HG02678 (cell line): ENCODE results near the gene SLC44A1.

Experiments used
- ATAC-seq: cut with Tn5 transposase; IDR thresholded peaks from one replicate; pipeline ENCODE4 v1.9.1; 2021; ENCODE audit warnings: mild to moderate bottlenecking, moderate library complexity; ENCODE audit not compliant: unreplicated experiment

The SLC44A1 gene

DNA sequence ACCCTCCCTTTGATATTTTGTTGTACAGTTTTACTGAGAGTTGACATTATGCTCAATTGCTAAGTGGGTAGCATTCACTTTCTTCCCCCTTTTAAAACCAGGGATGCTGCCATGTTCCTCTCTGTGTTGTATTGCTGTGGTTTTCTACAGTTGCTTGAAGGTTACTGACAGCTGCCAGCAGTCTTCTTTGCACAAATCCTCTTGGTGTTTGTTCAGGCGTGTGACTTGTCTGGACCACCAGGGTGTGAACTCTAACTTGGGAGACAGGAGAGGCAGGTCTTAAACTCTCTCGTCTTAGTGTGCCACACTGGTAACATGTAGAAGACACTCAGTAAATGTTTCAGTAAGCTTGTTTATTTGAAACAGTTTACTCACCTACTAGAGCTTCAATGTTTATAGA lies 25.1 kb downstream of the SLC44A1 start:
- ATAC-seq = no peak

DNA sequence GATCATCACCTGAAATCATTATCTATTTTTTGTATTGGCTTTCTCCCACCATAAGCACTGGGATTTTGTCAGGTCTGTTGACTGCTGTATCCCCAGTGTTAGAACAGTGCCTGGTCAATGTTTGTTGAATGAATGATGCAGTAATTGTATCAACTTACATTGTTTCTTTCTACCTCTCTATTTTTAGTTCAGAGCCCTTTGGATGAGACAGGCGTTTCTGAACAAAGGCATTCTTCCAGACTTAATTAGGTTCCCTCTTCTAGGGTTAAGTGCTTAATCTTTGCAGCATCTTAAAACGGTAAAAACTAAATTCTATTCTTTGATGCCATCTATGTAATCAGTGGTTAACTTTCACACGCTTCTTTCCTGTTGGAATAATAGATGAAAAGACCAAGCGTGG lies 26.3 kb downstream of the SLC44A1 start:
- no peak for ATAC-seq

DNA sequence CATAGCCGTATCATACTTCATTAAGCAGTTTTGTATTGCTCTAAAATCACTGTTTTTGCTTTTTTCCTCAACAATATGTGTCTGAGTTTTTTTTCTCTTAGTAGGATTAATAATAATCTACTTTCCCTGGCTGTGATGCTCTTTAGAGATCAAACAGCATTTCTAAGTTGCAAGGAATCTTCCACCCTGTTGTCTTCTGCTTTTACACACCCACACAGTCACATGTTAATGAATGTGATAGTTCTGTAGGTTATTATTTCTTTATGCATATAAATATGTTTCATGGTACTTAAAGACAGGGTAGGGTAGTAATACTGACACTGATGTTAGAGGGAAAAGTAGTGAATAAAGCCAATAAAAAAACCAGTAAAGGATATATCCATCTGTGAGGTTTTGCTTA lies 29.3 kb downstream of the SLC44A1 start:
- no peak for ATAC-seq

DNA sequence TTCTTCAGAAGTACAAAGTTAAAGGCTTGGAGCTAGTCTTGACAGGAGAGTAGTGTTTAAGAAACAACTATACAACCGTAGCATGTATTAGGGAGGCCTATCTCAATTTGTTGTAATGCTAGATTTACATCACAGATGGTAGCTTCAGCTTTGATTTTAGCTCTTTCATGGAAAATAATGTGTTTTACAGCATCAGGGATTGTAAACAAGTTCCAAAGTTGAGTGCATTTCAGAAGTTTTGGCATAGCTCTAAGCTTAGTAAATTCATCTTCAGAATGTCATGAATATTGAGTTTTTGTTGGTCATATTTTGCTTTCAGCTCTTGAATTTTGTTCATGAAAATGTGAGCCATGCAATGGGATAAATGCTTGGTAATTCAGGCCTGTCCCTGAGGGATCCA lies 30.7 kb downstream of the SLC44A1 start:
- no peak for ATAC-seq

DNA sequence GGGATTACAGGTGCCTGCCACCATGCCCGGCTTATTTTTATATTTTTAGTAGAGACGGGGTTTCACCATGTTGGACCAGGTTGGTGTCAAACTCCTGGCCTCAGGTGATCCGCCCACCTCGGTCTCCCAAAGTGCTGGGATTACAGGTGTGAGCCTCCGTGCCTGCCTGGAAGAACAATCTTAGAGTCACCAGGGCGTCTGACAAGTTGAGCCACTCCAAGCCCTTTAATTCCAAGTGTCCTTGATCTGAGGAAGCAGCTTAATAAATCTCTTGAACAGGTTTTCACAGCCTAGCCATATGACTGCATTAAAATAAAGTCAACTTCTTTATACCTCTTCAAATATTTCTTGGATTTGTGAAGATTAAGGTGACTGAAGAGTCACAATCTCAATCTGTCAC lies 31.5 kb downstream of the SLC44A1 start:
- ATAC-seq = no peak

GRCh38 chr9:105278751-105279150 lies 34.3 kb downstream of the SLC44A1 start:
- ATAC-seq = no peak

DNA sequence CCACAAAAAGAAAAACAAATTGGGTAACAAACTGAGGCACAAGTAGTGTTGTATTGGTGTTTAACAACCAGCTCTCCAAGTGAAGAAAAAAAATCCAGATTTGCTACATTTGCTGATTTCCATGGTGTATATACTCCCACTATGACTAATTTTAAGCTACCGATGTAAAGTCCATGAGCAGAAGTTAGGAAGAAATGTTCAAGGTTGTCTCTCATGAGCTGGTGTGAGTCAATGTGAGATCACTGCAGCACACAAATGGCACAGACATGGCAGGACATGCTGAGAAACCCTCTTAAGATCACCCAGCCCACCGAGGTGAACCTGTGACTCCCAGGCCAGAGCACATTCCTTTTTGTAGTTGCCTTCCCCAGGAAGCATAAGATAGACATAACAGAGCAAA lies 36.2 kb downstream of the SLC44A1 start:
- ATAC-seq = no peak

GRCh38 chr9:105281272-105281671 lies 36.8 kb downstream of the SLC44A1 start:
- ATAC-seq = no peak

DNA sequence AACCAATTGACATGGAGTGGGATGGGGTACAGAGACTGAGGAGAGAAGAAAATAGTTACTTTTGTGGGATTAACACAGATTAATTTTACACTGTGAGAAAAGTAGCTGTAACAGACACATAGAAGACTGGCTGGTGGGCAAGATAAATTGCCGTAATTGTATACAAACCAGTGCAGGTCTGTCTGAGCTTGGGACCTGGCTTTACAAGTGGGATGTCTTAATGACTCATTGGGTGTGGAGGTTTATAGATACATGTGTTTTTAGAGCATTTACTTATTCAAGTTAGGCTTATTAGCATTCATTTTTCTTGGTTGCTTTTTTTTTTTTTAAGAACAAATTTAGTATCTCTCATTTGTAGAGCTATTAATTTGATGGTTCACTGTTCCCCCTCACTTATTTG lies 37.5 kb downstream of the SLC44A1 start:
- no peak for ATAC-seq

GRCh38 chr9:105282870-105283621 lies 38.6 kb downstream of the SLC44A1 start:
- no peak for ATAC-seq

DNA sequence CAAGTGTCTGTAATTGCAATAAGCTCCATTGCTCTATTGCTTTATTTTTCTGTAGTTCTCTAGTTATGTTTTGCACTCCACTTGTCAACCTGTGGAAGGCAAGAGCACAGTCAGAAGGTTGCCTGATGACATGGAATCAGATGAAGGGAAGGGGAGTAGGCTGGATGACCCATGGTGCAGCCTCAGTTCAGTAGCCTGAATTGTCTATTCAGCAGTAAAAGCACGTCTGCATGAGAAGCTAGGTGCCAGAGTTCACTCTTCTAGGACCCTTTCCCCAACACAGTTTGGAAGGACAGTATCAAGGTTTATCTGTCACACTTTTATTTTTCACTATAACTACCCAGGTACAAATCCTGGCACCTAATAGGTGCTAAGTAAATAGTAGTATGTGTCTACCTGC lies 39.3 kb downstream of the SLC44A1 start:
- ATAC-seq = no peak

DNA sequence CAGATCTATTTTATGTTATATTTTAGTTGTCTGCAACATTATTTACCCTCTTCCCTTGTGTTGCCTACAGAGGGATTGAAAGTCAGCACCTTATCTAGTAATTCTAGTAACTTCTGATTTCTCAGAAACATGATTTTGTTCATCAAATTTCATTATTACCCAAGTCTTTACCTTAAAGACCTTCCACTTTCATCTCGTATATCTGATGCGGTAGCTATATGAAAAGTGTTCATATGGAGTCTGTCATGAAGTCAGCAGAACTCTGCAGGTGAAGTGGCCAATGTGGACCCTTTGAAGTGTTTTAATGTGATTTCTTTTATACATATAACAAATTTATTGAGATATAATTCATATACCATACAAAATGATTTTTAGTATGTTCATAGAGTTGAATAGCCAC lies 40.0 kb downstream of the SLC44A1 start:
- ATAC-seq = no peak

- ATAC-seq = no peak
Observed at GRCh38 chr9:105286098-105286497, 41.6 kb downstream of the SLC44A1 start.

DNA sequence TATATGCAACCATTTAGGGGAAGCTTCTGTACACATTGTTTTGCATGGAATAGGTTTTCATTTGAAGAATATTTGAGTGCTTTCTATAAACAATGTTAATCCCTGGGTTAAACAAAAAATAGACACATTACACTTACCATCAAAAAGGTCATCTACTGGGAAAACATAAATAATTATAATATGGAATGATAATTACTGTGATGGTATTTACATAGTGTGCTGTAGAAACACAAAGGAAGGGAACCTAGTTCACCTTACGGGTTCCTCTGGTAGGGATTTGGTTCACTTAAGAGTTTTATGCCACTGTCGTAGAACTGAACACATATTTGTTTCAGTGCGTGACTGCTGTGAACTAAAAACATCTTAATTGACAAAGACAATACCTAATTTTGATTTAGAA lies 44.9 kb downstream of the SLC44A1 start:
- no peak for ATAC-seq

DNA sequence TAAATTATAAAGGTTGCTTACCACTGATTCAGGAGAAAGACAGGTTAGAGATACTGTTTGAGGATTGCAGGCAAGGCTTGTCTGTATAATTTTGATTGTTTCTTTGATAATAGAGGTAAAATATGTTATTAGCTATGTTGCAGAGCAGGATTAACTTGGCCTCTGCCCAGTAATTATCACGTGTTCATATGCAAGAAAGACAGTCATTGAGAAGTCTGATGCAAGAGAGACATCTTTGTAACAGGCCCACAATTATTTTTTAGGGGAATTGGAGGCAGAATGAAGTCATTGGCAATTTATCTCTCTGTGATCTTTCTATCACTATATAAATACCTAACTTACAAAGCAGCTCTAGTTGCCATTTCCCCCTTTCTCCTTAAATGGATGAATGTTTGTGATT lies 46.0 kb downstream of the SLC44A1 start:
- no peak for ATAC-seq

DNA sequence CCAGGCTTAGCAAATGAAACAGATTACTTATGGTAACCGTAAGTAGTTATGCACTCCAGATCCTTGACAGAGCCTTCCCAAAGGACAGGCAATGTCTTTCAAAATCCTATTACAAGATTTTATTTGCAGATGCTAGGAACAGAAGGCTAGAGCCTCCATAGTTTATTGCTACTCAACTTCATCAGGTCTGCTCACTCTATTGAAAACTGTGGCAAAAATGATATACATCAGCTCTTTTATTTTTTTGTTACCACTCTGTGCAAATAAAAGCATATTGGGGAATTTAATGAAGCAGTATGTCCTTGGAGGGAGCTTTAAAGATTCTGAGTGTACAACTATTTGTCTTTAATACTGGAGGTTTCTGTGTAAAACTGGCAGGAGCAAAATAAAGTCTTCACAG lies 46.5 kb downstream of the SLC44A1 start:
- ATAC-seq = no peak

DNA sequence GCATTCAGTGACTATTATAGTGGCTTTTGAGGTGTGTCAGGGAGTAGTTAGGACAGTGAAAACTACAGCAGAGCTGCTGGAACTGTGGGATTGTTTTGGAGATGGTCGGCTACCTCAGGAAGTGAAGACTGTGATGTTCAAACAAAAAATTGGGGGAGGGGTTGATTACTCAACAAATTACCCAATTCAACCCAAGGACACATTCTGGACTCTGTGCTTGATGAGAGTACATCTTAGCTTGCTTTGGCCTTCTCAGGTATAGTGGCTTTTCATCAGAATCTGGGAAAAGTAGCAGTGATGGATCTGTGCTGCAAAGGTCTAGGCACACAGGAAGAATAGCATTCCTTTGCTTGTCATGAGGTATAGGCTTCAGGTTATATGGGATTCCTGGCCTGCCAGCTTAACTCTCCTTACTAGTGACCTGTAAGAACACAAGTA lies 47.0 kb downstream of the SLC44A1 start:
- no peak for ATAC-seq

GRCh38 chr9:105291938-105292337 lies 47.5 kb downstream of the SLC44A1 start:
- ATAC-seq = no peak

DNA sequence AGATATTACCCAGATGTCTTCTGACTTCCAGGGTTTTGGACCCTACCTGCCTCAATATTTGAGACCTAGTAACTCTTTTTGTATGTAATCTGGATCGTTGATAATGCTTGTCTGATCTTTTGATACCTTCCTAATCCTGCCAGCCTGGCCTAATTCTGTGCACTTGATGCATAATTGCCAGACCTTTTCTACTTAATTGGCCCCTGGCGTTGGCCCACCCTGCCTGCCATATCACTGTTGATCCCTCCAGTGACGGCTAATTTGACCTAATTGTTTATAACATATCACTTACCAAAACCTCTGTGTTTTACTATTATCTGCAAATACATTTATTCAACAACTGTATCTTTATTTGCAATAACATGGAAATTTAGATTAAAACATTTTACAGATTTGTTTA lies 49.0 kb downstream of the SLC44A1 start:
- ATAC-seq = no peak

GRCh38 chr9:105295201-105295550 lies 50.7 kb downstream of the SLC44A1 start:
- no peak for ATAC-seq

- no peak for ATAC-seq
Observed at GRCh38 chr9:105295986-105296385, 51.5 kb downstream of the SLC44A1 start.

DNA sequence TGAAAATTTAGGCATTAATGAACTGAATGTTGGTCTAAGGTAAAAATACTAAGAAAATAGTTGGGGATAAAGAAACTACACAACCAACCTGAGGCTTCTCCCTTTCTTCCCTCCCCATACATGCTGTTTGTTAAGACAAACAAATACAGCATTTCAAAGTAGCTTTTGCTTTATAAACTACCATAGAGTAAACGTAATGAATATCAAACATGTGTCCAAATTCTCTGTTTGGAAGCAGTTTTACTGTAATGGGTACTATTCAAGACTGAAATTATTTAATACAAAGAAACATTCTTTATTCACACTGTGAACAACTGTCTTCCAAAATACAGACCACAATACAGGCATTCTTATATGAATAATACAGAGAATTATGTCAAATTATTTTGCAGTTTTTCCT lies 52.0 kb downstream of the SLC44A1 start:
- ATAC-seq = no peak

DNA sequence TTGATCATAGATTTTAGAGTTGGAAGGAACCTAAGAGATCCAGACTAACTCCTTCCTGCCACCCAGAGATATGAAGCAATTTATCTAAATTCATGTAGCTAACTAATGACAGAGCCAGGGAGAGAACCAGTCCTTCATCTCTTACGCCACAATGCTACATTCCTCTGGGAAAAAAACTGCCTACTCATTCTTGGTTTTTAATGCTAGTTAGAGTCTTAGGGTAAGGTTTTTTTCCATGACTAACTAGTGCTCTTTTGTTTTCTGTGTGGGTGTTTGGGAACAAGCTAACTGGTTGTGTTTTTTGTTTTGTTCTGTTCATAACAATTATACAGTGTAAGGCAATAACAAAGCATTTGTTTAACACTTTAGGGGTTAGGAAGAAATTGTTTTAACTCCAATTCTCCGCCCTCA lies 52.4 kb downstream of the SLC44A1 start:
- ATAC-seq = no peak
